Ascending aorta (tissue), 2 donors: ENCODE results near the gene SZT2. TPM values are rescaled to one million over a fixed set of nuclear protein-coding genes. Genes with fewer than 3 reads are reported as not detected.
"Not testable (repeated sequence)": the region's sequence is repeated elsewhere in the genome, so short reads cannot be mapped to it uniquely, and the experiment has no call there.

Experiments used
- DNase-seq, 2 donors: peaks; one replicate each; pipeline ENCODE4 v3.0.0-alpha.2; 2019; ENCODE audit warnings: low spot score in 2 of 2
- H3K27ac ChIP-seq, 2 donors: fragments of 200-600 bp; sonication (generic); one replicate each; pipeline ENCODE4 v1.5.1; 2016 to 2017; ENCODE audit warnings: mild to moderate bottlenecking in 1 of 2
- H3K27me3 ChIP-seq: fragments of 200-600 bp; sonication (generic); one replicate; pipeline ENCODE4 v1.5.1; 2017
- H3K36me3 ChIP-seq, 2 donors: fragments of 200-600 bp; sonication (generic); one replicate each; pipeline ENCODE4 v1.5.1; 2016
- H3K4me1 ChIP-seq, 2 donors: fragments of 200-600 bp; sonication (generic); one replicate each; pipeline ENCODE4 v1.5.1; 2016 to 2017; ENCODE audit warnings: mild to moderate bottlenecking in 1 of 2
- H3K4me3 ChIP-seq, 2 donors: fragments of 200-600 bp; sonication (generic); one replicate each; pipeline ENCODE4 v1.5.1; 2016 to 2017; ENCODE audit warnings: mild to moderate bottlenecking in 1 of 2
- H3K9me3 ChIP-seq, 2 donors: fragments of 200-600 bp; sonication (generic); one replicate each; pipeline ENCODE4 v1.5.1; 2016
- intact Hi-C: fragments of 100-400 bp; cut with DNase I; formaldehyde crosslinking; loops from one replicate; pipeline ENCODE4 v1.15.1; 2023
- total RNA-seq: library from RNA; depleted of rRNA; stranded (reverse); fragments of >200 nt; gene quantifications from one replicate; pipeline ENCODE4 v1.1.0, GENCODE V29; 2016
- TF ChIP-seq, protein P1 (sequence below), 3 experiments: fragments of 200-600 bp in 2 of 3; fragments of 450-650 bp in 1 of 3; sonication (generic) in 2 of 3; IDR thresholded peaks; one replicate each; pipeline ENCODE4 v1.5.1; 2016 to 2019; ENCODE audit warnings: antibody characterized with exemption in 3 of 3, mild to moderate bottlenecking in 1 of 3, moderate library complexity in 1 of 3

The SZT2 gene
- total RNA-seq, 1 donor from 2014 or later = 35.9 TPM

DNA sequence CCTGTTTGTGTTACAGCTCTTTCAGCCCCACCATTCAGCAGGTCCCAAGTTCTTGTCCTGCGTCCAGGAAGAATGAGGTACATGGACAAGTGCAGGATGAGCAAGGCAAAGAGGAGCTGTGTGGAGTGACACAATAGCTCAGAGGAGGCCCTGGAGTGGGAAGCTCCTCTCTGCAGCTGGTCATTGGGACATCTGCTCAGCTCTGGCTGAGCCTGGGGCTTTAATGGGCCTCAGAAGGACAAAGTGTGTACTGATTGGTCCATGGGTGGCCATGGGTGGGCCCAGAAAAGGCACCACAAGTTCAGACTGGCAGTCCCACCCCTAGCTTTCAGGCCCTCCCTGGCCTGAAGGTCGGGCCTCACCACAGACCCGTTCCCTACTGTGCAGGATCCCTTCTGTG is 78.7 kb downstream of the SZT2 start:
- intact Hi-C loops = no loop called here
- Histone ChIP-seq H3K4me3 (no peak overlapping the region), H3K4me1 (no peaks in the 10 kb centered on the region), H3K27me3 (no peaks in the 10 kb centered on the region), H3K36me3 (no peaks in the 10 kb centered on the region), H3K27ac (no peak overlapping the region), H3K9me3 (no peaks in the 10 kb centered on the region)
- no peak for DNase-seq
- TF ChIP-seq, protein P1, sequence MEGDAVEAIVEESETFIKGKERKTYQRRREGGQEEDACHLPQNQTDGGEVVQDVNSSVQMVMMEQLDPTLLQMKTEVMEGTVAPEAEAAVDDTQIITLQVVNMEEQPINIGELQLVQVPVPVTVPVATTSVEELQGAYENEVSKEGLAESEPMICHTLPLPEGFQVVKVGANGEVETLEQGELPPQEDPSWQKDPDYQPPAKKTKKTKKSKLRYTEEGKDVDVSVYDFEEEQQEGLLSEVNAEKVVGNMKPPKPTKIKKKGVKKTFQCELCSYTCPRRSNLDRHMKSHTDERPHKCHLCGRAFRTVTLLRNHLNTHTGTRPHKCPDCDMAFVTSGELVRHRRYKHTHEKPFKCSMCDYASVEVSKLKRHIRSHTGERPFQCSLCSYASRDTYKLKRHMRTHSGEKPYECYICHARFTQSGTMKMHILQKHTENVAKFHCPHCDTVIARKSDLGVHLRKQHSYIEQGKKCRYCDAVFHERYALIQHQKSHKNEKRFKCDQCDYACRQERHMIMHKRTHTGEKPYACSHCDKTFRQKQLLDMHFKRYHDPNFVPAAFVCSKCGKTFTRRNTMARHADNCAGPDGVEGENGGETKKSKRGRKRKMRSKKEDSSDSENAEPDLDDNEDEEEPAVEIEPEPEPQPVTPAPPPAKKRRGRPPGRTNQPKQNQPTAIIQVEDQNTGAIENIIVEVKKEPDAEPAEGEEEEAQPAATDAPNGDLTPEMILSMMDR (IDR thresholded peaks at IDR 0.05) = no peak

DNA sequence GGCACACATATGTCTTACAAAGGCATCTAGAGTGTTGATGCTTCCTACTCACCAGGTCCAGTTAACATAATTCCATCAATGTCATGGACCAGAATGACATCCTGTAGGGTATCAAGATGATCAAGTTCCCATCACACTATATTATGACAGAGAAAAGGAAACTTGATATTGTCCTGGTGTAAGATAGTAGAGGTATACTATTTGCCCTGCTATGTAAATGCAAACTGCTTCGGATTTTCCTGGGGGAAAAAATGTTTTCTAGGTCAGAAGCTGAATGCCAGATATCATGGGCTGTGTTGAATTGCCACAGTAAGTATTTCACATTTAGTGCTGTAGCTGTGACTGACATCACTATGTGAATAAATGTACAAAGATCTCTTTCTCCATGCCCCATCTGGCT is 80.2 kb downstream of the SZT2 start:
- TF ChIP-seq, protein P1 (IDR thresholded peaks at IDR 0.05) = no peak
- no peaks in the 10 kb centered on the region for H3K4me1 ChIP-seq
- H3K4me3 ChIP-seq = no peak overlapping the region
- no peaks in the 10 kb centered on the region for H3K27me3 ChIP-seq
- no peak for DNase-seq
- H3K36me3 ChIP-seq = no peaks in the 10 kb centered on the region
- no peak overlapping the region for H3K27ac ChIP-seq
- intact Hi-C loops = no loop called here
- H3K9me3 ChIP-seq = no peaks in the 10 kb centered on the region

DNA sequence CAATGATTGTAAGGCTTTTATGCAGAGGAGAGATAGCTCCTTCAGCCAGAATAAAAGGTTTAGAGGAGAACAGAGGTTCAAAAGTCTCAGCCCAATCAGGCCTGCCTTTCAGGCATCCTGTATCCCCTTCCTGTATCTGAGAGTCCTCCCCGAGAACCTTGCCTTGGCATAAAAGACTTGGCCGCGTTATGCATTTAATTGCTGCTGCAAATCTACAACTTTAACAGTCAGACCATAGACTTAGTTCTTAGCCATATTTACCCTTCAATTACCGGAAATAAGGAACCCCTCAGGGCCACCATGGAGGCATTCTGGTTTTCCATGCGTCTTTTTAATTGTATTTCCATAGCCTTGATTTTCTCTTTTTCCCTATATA is 82.4 kb downstream of the SZT2 start:
- intact Hi-C loops = no loop called here
- Histone ChIP-seq H3K36me3 (no peaks in the 10 kb centered on the region), H3K9me3 (no peaks in the 10 kb centered on the region), H3K4me1 (no peaks in the 10 kb centered on the region), H3K27ac (no peak overlapping the region), H3K27me3 (no peaks in the 10 kb centered on the region), H3K4me3 (no peak overlapping the region)
- TF ChIP-seq, protein P1 (IDR thresholded peaks at IDR 0.05) = no peak
- DNase-seq = no peak

DNA sequence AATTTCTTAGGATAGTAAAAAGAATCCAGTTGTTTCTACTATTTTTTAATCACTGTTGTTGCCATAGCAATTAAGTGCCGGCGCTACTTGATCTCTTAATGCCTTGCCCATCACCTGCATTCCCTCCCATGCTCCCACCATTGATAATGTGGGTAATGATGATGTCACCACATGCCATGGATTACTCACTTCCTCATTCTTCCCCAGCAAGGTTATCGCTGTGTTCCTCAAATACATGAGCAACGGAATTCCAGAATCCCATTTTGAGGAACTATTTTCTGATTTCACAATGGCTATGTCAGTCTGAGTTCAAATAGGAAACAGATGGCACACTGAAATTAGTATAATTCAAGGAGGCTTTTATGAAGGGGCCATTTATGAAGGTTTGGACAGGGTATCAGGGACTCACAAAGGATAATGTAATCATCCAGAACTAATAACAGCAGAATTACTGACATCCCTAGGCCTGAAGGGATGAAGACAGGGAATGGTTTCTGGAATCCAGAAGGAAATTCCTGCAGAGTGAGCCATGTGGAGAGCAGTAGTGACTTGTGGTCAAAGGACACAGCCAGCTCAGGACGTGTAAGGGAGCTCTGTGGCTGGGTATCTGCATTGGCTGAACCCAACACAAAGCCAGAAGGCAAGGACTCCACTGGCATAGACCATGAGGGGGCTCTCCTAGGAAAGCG is 82.9 kb downstream of the SZT2 start:
- DNase-seq, H3K4me3 ChIP-seq, H3K9me3 ChIP-seq, H3K36me3 ChIP-seq, H3K4me1 ChIP-seq, H3K27me3 ChIP-seq, intact Hi-C loops: not testable (repeated sequence)
- H3K27ac ChIP-seq = peak overlapping the region in 1 of 2 donors; percentile 21

DNA sequence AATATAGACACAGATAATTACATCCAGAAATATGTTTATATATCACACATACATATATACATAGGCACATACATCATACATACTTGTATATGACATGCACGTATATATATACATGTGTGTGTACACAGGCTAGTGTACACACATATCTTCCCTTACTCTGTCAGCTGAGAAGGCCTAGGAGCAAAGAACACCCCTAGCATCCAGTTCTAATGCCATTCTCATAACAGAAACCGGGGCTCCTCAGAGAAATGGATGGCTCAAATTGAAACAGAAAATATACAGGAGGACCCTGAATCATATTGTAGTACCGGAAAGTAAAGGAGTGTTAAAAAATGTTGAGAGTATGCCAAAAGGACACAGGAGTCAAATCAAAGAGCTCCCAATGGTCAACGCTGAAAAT is 83.8 kb downstream of the SZT2 start:
- Histone ChIP-seq H3K27ac (no peak overlapping the region), H3K4me1 (no peaks in the 10 kb centered on the region), H3K36me3 (no peaks in the 10 kb centered on the region), H3K27me3 (no peaks in the 10 kb centered on the region), H3K4me3 (no peak overlapping the region), H3K9me3 (no peaks in the 10 kb centered on the region)
- TF ChIP-seq, protein P1 (IDR thresholded peaks at IDR 0.05) = no peak
- DNase-seq = no peak
- intact Hi-C loops = no loop called here

DNA sequence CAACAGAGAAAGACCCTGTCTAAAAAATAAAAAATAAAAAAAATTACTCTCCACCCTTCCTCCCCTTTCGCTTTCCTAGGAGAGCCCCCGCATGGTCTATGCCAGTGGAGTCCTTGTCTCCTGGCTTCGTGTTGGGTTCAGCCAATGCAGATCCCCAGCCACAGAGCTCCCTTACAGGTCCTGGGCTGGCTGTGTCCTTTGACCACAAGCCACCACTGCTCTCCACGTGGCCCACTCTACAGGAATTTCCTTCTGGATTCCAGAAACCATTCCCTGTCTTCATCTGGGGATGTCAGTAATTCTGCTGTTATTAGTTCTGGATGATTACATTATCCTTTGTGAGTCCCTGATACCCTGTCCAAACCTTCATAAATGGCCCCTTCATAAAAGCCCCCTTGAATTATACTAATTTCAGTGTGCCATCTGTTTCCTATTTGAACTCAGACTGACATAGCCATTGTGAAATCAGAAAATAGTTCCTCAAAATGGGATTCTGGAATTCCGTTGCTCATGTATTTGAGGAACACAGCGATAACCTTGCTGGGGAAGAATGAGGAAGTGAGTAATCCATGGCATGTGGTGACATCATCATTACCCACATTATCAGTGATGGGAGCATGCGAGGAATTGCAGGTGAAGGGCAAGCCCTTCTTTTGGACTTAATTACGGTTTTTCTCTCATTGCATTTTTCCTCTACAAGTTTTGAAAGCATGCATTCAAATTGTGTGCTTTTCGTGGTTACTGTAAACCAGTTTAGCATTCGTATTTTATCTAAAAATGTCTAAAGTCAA is 86.1 kb downstream of the SZT2 start:
- intact Hi-C loops, H3K4me3 ChIP-seq, H3K27me3 ChIP-seq, DNase-seq, H3K9me3 ChIP-seq, H3K27ac ChIP-seq, H3K36me3 ChIP-seq, H3K4me1 ChIP-seq: not testable (repeated sequence)
